Measurements from ENCODE around the gene CMTM5. TPM values are rescaled to one million over a fixed set of nuclear protein-coding genes. Genes with fewer than 3 reads are reported as not detected.

The CMTM5 gene
- total RNA-seq, result not detected in 2 replicates

GRCh38 chr14:23376482-23377197 is at the start of gene CMTM5:
TSS of gene CMTM5 (plus strand) at chr14:23377046. CDS start at chr14:23377252, 206 bp downstream.

GRCh38 chr14:23352506-23353432 is 24.1 kb upstream of the CMTM5 start, which contains the start of gene SLC22A17:
TSS of gene SLC22A17 (minus strand) at chr14:23352887.

GRCh38 chr14:23365036-23365731 is 11.7 kb upstream of the CMTM5 start, which contains the start of gene EFS:
TSS of gene EFS (minus strand) at chr14:23365172. CDS start at chr14:23365025, 147 bp downstream.

GRCh38 chr14:23372509-23372908 is 4.3 kb upstream of the CMTM5 start, which contains the start of gene IL25:
TSS of gene IL25 (plus strand) at chr14:23372809.

GRCh38 chr14:23407516-23408306 is 30.9 kb downstream of the CMTM5 start, which contains the start of gene MYH6:
TSS of gene MYH6 (minus strand) at chr14:23408273. CDS start at chr14:23407223, 1,050 bp downstream.

Small RNA genes lying within 50 kb of the gene (small RNA-seq; reads per million reads assigned to genes)
- gene MIR208A, result not detected
- not detected for gene MIR208B

Other genes starting within 250 kb of the CMTM5 start
- gene SLC7A8, start 193.4 kb upstream of the CMTM5 start, total RNA-seq, result 12.2 and 12.7 TPM in 2 replicates
- not detected in 2 replicates for gene RNF212B, start 139.1 kb upstream of the CMTM5 start, total RNA-seq
- gene HOMEZ, start 90.9 kb upstream of the CMTM5 start, total RNA-seq, result 9.4 and 12.6 TPM in 2 replicates
- gene PPP1R3E, start 74.2 kb upstream of the CMTM5 start, total RNA-seq, result 3.9 and 8.2 TPM in 2 replicates
- gene BCL2L2, start 70.2 kb upstream of the CMTM5 start, total RNA-seq, result 9.8 and 12.6 TPM in 2 replicates
- 34.1 and 58.1 TPM in 2 replicates for gene PABPN1, start 55.6 kb upstream of the CMTM5 start, total RNA-seq
- 22.0 and 46.3 TPM in 2 replicates for gene SLC22A17, start 24.2 kb upstream of the CMTM5 start, total RNA-seq
- 41.6 and 43.8 TPM in 2 replicates for gene EFS, start 11.9 kb upstream of the CMTM5 start, total RNA-seq
- gene IL25, start 4.2 kb upstream of the CMTM5 start, total RNA-seq, result not detected in 2 replicates
- gene MYH6, start 31.2 kb downstream of the CMTM5 start, total RNA-seq, result not detected in 2 replicates
- not detected in 2 replicates for gene MYH7, start 58.6 kb downstream of the CMTM5 start, total RNA-seq
- 35.2 and 36.5 TPM in 2 replicates for gene NGDN, start 92.7 kb downstream of the CMTM5 start, total RNA-seq
- 0.39 TPM in 1 of 2 replicates, not detected in the other for gene ZFHX2, start 174.7 kb downstream of the CMTM5 start, total RNA-seq
- gene THTPA, start 179.2 kb downstream of the CMTM5 start, total RNA-seq, result 8.7 and 15.3 TPM in 2 replicates
- 107 and 122 TPM in 2 replicates for gene AP1G2, start 190.7 kb downstream of the CMTM5 start, total RNA-seq
- under 0.01 and 0.22 TPM in 2 replicates for gene JPH4, start 201.7 kb downstream of the CMTM5 start, total RNA-seq